Left renal pelvis (tissue), 4 donors: ENCODE data around the gene NEAT1. TPM values are rescaled to one million over a fixed set of nuclear protein-coding genes. Genes with fewer than 3 reads are reported as not detected.

Source experiments
- DNase-seq, 4 donors: peaks; one replicate each; pipeline ENCODE4 v3.0.0-alpha.2; 2013; ENCODE audit warnings: low read depth in 4 of 4, low spot score in 3 of 4
- polyA plus RNA-seq, 4 donors: library from polyadenylated mRNA; unstranded; fragments of 120-200 nt; gene quantifications; one replicate each; pipeline ENCODE4 v1.2.1, GENCODE V29; 2013; ENCODE audit not compliant: insufficient read length in 4 of 4

Gene NEAT1
- 100 to 1,000 TPM; 132 to 289 (median 201) TPM for polyA plus RNA-seq

GRCh38 chr11:65422633-65423515, at the start of gene NEAT1:
NEAT1 (plus strand) TSS chr11:65422798.
- DNase-seq: peak; percentile 83 to 93 (median 89)

GRCh38 chr11:65373839-65374580, 48.6 kb upstream of the NEAT1 start:
- DNase-seq: no peak

DNA sequence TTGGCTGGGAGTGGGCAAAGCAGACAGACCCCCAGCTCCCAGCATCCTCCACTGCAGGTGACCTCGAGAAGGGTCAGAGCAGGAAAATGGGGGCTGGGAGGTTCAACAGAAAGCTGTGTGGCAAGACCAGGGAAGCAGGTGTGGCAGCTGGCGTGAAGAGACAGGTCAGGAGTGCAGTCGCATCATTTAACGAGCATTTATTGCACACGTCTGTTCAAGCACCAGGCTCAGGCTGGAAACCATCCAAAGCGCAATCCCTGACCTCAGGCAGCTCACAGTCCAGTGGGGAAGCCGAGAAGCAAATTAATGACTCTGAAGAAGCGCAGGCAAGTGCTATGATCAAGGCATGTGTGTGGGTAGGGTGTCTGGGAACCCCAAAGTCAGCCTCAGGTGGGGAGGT, 47.6 kb upstream of the NEAT1 start:
- DNase-seq: no peak

- no peak for DNase-seq
Measured at GRCh38 chr11:65376138-65376713, 46.4 kb upstream of the NEAT1 start.

DNA sequence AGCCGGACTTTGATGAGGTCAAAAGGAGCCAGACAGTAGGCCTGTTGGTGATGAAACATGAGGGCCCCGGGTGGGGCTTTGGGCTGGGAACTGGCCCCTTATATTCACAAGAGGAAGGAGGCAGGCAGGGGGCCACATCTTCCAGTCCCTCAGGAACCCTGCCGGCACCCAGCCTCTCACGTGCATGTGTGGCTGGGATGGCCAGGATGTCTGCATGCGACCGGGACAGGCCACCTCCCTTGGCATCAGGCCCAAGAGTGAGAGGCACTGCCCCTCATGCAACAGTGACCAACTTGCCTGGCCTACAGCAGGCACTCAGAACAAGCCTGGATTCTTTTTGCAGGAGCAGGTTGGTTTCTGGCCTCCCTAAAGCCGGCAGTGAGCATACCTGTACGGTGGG, 45.6 kb upstream of the NEAT1 start:
- DNase-seq: no peak

DNA sequence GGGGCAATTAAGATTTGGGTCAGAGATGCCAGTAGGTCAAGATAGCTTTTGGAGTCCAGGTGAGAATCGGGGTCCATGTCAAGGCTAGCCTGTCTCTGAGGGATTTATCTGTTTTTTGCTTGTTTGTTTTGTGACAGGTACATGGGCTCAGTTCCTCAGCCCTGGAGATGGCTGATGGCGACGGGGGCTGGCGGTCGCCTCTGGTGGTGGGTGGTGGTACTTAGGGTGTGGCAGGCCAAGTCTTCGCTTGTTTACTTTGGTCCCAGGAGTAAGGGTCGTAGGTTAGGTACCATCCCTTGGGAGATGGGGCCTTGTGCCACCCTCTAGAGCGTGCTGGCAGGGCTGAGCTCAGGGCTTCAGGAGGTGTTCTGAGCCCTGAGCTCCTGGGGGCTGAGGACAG, 44.8 kb upstream of the NEAT1 start:
- no peak for DNase-seq

GRCh38 chr11:65378208-65378927, 44.2 kb upstream of the NEAT1 start:
- DNase-seq: no peak

DNA sequence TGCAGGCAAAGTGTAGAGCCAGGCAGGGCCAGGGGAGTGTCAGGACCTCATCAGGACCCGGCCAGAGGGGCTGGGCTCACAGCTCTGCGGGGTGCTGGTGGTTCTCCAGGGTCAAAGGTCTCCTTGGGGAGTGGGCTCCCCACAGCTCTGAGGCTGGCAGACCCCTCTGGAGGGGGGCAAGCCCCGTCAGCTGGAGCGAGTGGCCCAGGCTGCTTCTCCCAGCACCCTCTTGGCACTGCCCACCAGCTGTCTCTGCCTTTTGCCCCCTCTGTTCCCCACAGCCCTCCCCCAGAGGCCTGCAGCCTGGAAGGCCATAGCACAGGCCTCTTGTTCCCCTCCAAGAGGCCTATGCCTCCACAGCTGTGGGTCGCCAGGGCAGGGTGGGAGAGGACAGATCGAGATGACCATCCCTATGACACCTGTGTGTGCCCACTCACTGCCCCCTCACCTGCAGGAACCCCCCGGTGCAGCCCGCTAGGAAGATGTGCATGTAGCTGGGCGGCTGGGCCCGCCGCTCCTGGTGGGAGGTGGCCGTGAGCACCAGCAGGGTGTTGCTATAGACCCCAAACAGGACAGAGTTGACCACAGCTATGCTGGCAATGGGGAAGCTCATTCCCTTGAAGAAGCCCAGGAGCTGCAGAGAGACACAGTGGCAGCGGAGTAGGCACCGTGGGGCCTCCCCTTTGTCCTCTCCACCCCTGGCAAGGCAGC, 43.5 kb upstream of the NEAT1 start:
- no peak for DNase-seq

DNA sequence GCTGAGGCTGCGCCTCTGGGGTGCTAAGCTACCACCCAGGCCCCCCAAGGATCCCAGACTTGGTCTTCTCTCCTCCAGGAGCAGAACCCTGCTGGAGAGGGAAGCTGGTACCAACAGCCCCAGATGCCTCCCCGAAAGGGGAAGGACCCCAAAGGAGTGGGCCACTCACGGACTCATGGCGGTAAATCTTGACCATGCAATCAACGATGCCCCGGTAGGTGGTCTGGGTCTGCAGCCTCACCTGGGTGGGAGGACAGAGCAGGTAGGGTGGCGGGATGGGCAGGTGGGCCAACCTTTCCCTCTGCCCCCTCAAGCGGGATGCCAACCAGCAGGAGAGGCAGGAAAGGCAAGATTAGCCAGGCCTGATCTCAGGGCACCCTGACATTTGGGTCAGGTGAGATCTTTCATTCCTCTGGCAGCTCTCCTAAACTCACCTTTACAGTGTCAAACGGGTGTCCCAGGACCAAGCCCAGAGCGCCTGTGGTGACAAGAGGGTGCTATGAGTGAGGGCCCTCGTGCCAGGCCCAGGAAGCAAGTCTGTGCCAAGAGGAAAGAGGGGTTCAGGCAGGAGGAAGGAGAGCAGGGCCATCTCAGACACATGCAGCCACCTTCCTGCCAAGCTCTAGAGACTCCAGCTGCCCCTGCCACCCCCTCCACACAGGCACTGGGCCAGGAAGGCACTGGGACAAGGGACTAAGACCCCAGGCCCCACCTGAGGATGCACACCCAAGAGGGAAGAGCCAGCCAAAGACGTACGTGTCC, 42.7 kb upstream of the NEAT1 start:
- DNase-seq: no peak

GRCh38 chr11:65380460-65381119, 42.0 kb upstream of the NEAT1 start:
- DNase-seq: no peak

DNA sequence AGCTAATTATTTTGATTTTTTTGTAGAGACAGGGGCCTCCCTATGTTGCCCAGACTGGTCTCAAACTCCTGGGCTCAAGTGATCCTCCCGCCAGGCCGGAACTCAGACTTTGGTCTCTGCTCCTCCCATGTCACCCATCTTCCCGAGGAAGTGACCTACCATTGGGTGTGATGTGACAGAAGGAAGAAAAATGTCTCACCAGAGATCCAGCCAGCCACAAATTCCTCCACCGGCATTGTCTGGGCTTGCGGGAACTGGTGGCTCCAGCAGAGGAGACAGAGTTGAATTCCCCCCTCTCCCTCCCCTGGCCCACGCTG, 40.9 kb upstream of the NEAT1 start:
- DNase-seq: peak in 1 of 4 donors; percentile 27

- DNase-seq: peak; percentile 71 to 80 (median 76)
Measured at GRCh38 chr11:65382033-65382803, 40.4 kb upstream of the NEAT1 start, which contains the start of gene SLC25A45. SLC25A45 (minus strand) TSS chr11:65382646; CDS start chr11:65381951, 695 bp downstream.

GRCh38 chr11:65382804-65383368, 39.7 kb upstream of the NEAT1 start:
- DNase-seq: no peak

DNA sequence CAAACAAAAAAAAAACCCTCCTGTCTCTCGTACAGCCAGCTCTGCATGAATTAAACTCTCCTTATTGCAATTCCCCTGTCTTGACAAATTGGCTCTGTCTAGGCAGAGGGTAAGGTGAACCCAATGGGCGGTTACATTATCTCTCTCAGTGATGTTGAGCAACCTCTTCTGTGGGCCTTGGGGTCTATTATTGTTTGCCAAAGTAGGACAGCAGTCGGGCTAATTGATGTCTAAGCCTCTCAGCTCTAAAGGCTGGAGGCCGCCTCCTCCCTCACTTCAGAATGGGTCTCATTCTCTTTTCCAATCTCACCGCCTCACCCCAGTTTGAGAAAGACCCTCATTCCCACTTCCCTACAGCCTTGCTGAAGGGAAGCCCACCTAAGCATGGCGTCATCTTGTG, 38.8 kb upstream of the NEAT1 start:
- no peak for DNase-seq

DNA sequence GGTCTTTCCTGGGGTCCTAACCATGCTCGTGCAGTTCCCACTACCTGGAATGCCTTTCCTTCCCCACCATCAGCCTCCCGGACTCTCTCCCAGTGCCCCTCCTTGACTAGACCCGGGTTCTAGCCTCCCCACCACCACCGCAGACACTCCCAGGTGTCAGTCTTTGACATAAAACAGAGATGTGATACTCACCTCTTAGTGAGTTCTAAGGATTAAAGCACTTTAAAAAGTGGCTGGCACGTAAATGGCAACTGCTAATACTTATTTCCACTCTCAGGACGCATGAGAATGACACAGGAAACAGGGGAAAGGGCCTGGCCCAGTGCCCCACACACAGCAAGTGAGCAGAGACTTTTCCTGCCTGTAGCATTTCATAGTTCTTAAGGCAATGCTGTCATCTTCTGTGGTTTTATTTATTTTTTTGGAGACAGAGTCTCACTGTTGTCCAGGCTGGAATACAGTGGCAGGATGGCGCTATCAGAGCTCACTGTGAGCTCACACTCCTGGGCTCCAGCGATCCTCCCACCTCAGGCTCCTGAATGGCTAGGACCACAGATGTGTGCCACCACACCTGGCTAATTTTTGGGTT, 38.2 kb upstream of the NEAT1 start:
- DNase-seq: no peak

- DNase-seq: peak in 2 of 4 donors; percentile 66 to 72
Measured at GRCh38 chr11:65386307-65387140, 36.1 kb upstream of the NEAT1 start, which contains the start of gene FRMD8. FRMD8 (plus strand) TSS chr11:65386637; CDS start chr11:65387037, 400 bp downstream.
